ENCODE results near the gene ADAMTSL1. TPM values are rescaled to one million over a fixed set of nuclear protein-coding genes. Genes with fewer than 3 reads are reported as not detected.

ADAMTSL1 gene
- total RNA-seq, 4 donors from 2014 or later: 21.3 to 138 (median 125) TPM

GRCh38 chr9:18500451-18500850, 26.5 kb downstream of the ADAMTSL1 start:
- Histone ChIP-seq H3K27ac (no peak overlapping the region), H3K36me3 (no peaks in the 10 kb centered on the region), H3K9me3 (no peaks in the 10 kb centered on the region), H3K4me1 (peaks cover 0 to 44% (median 5%) of the 10 kb centered on the region in 3 donors), H3K27me3 (no peaks in the 10 kb centered on the region), H3K4me3 (no peak overlapping the region)
- no peak for ATAC-seq
- TF ChIP-seq EP300 (IDR thresholded peaks at IDR 0.05) (no peak), POLR2A (IDR thresholded peaks at IDR 0.05) (no peak), CTCF (IDR thresholded peaks at IDR 0.05) (no peak), POLR2AphosphoS5 (IDR thresholded peaks at IDR 0.05) (no peak)
- WGBS, 2 donors (ENCODE audit: low coverage in 1 of 2): 73 to 87% methylated on average over 1 of the region's 1 CpG

GRCh38 chr9:18501949-18502348, 28.0 kb downstream of the ADAMTSL1 start:
- H3K27ac ChIP-seq: no peak overlapping the region
- ATAC-seq: no peak
- no peak overlapping the region for H3K4me3 ChIP-seq
- no peaks in the 10 kb centered on the region for H3K9me3 ChIP-seq
- WGBS, 2 donors (ENCODE audit: low coverage in 1 of 2): 58 to 63% methylated on average over 5 of the region's 5 CpGs
- no peaks in the 10 kb centered on the region for H3K36me3 ChIP-seq
- peaks cover 0 to 40% (median 5%) of the 10 kb centered on the region in 3 donors for H3K4me1 ChIP-seq
- no peak for TF ChIP-seq CTCF (IDR thresholded peaks at IDR 0.05)
- TF ChIP-seq POLR2AphosphoS5 (IDR thresholded peaks at IDR 0.05): no peak
- no peak for TF ChIP-seq EP300 (IDR thresholded peaks at IDR 0.05)
- TF ChIP-seq POLR2A (IDR thresholded peaks at IDR 0.05): no peak
- H3K27me3 ChIP-seq: no peaks in the 10 kb centered on the region

- Histone ChIP-seq H3K27ac (no peak overlapping the region), H3K4me1 (peaks cover 0 to 34% (median 5%) of the 10 kb centered on the region in 3 donors), H3K9me3 (no peaks in the 10 kb centered on the region), H3K36me3 (no peaks in the 10 kb centered on the region), H3K27me3 (no peaks in the 10 kb centered on the region), H3K4me3 (no peak overlapping the region)
- TF ChIP-seq POLR2AphosphoS5 (IDR thresholded peaks at IDR 0.05) (no peak), CTCF (IDR thresholded peaks at IDR 0.05) (no peak), EP300 (IDR thresholded peaks at IDR 0.05) (no peak), POLR2A (IDR thresholded peaks at IDR 0.05) (no peak)
- ATAC-seq: no peak
- 89 to 92% methylated on average over 3 of the region's 3 CpGs for WGBS, 2 donors (ENCODE audit: low coverage in 1 of 2)
Observed at GRCh38 chr9:18502546-18502945, 28.6 kb downstream of the ADAMTSL1 start.

GRCh38 chr9:18504707-18505106, 30.8 kb downstream of the ADAMTSL1 start:
- Histone ChIP-seq H3K4me1 (peaks cover 0 to 13% (median 0%) of the 10 kb centered on the region in 3 donors), H3K36me3 (no peaks in the 10 kb centered on the region), H3K27ac (no peak overlapping the region), H3K4me3 (no peak overlapping the region), H3K27me3 (no peaks in the 10 kb centered on the region), H3K9me3 (peaks cover 0 to 6% (median 0%) of the 10 kb centered on the region in 3 donors)
- no peak for TF ChIP-seq POLR2A (IDR thresholded peaks at IDR 0.05)
- TF ChIP-seq POLR2AphosphoS5 (IDR thresholded peaks at IDR 0.05): no peak
- TF ChIP-seq CTCF (IDR thresholded peaks at IDR 0.05): no peak
- no peak for TF ChIP-seq EP300 (IDR thresholded peaks at IDR 0.05)
- 91 to 93% methylated on average over 4 to 14 of the region's 14 CpGs for WGBS, 2 donors (ENCODE audit: low coverage in 1 of 2)
- ATAC-seq: no peak

- ATAC-seq: no peak
- peaks cover 0 to 17% (median 0%) of the 10 kb centered on the region in 3 donors for H3K4me1 ChIP-seq
- no peak overlapping the region for H3K4me3 ChIP-seq
- no peak overlapping the region for H3K27ac ChIP-seq
- no peaks in the 10 kb centered on the region for H3K36me3 ChIP-seq
- 100% methylated on average over 1 of the region's 1 CpG for WGBS, 2 donors (ENCODE audit: low coverage in 1 of 2)
- TF ChIP-seq EP300 (IDR thresholded peaks at IDR 0.05) (no peak), POLR2AphosphoS5 (IDR thresholded peaks at IDR 0.05) (no peak), CTCF (IDR thresholded peaks at IDR 0.05) (no peak), POLR2A (IDR thresholded peaks at IDR 0.05) (no peak)
- peaks cover 0 to 6% (median 0%) of the 10 kb centered on the region in 3 donors for H3K9me3 ChIP-seq
- H3K27me3 ChIP-seq: no peaks in the 10 kb centered on the region
Observed at GRCh38 chr9:18507151-18507550, 33.2 kb downstream of the ADAMTSL1 start.
